NOMO-1 (cell line): Measurements from ENCODE around the gene DIPK1C.

Experiments
- DNase-seq, 2 experiments: peaks; one replicate each; lab custom pipeline; 2025; ENCODE audit not compliant: unreplicated experiment in 2 of 2; lab: John Stamatoyannopoulos, UW

DIPK1C gene

GRCh38 chr18:74390900-74391299, 66.2 kb downstream of the DIPK1C start:
- DNase-seq, result peak; percentile 24 to 80

DNA sequence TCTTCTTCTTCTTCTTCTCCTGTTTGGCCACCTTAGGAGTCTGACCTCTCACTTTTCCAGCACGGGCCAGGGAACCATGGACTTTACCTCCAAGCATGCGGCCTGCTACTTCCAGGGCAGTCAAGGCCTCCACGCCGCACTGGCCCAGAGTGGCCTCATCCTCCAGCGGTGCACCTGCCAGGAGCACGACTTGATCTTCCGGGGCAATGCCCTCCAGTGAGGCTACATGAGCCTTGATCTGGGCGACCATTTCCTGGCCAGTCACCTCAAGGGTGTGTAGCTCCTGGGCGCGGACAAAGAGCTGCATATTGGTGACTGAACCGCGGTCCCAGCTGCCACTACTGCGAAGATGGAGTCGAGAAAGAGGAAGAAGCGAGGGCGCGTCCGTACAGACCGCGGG, 67.1 kb downstream of the DIPK1C start:
- DNase-seq, result peak; percentile 45 to 69

- DNase-seq, result no peak
Observed at GRCh38 chr18:74389171-74389927, 67.8 kb downstream of the DIPK1C start.

DNA sequence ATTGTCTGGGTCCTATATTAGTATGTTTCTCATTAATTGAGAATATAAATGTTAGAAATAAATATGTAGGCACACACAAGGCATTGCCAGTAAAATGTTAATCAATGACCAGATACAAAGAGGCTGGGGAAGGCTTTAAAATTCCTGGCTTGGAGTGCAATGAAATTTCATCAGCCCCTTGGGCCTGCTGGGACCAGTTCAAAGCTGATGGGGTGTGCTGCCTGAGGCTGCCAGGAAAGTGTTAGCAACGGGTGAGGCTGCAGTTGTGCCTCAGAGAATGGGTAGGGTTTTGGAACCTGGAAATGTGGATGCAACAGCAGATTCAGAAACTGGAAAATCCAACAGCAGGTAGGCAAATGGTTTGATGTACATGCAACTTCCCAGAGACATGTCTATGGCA, 68.9 kb downstream of the DIPK1C start:
- DNase-seq, result no peak

DNA sequence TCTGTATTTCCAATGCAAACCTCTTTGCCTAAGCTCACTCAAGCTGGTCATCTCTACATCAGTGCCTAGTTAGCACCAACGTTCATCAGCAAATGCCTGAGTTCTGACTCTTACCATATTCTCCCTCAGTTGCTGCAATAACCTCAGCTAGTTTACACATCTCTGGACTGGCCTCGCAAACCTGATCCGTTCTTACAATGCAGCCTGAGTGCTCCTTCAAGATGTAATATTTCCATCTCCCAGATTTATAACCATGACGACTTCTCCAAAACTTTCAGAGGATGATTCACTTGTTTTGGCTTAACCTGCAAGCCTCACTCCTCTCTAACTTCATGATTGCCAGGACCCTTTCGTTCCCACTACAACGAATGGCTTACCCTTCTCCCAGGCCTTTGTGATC, 69.7 kb downstream of the DIPK1C start:
- no peak for DNase-seq
